Coronary artery (tissue), 2 donors: Measurements from ENCODE around the gene SDK2.

Experiments
- DNase-seq: peaks from one replicate; pipeline ENCODE4 v3.0.0-alpha.2; 2017; ENCODE audit warnings: low spot score
- H3K27ac ChIP-seq, 2 donors: fragments of 200-600 bp; sonication (generic); one replicate each; pipeline ENCODE4 v1.5.1; 2016 to 2019
- H3K4me3 ChIP-seq: fragments of 200-600 bp; sonication (generic); 2 replicates; pipeline ENCODE4 v1.5.1; 2016; ENCODE audit warnings: mild to moderate bottlenecking, moderate library complexity
- CTCF ChIP-seq: fragments of 200-600 bp; sonication (generic); IDR thresholded peaks from one replicate; pipeline ENCODE4 v1.5.1; 2019; ENCODE audit warnings: antibody characterized with exemption

SDK2 gene

GRCh38 chr17:73386561-73386960 lies 257.7 kb downstream of the SDK2 start:
- no peak for TF ChIP-seq CTCF
- Histone ChIP-seq H3K4me3 (no peak overlapping the region), H3K27ac (no peak overlapping the region)
- DNase-seq: no peak

DNA sequence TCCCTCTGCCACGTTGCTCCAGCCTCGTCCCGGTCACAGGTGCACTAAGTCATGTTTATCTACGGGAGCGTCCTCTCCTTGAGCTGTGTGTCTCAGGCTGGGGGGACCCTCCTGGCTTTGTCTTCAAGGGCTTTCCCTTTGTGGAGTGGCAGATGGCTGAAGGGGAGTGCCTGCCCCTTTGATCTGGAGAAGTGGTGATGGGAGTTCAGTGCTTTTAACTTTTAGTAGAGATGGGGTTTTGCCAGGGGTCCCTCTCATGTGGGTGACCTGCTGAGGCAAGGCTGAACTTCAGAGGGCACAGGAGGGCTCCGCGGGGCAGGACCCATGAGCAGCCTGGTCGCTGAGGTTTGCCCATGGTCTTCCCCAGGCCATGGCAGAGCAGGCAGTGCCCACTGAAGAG lies 259.3 kb downstream of the SDK2 start:
- TF ChIP-seq CTCF: no peak
- H3K27ac ChIP-seq: no peak overlapping the region
- H3K4me3 ChIP-seq: no peak overlapping the region
- no peak for DNase-seq

DNA sequence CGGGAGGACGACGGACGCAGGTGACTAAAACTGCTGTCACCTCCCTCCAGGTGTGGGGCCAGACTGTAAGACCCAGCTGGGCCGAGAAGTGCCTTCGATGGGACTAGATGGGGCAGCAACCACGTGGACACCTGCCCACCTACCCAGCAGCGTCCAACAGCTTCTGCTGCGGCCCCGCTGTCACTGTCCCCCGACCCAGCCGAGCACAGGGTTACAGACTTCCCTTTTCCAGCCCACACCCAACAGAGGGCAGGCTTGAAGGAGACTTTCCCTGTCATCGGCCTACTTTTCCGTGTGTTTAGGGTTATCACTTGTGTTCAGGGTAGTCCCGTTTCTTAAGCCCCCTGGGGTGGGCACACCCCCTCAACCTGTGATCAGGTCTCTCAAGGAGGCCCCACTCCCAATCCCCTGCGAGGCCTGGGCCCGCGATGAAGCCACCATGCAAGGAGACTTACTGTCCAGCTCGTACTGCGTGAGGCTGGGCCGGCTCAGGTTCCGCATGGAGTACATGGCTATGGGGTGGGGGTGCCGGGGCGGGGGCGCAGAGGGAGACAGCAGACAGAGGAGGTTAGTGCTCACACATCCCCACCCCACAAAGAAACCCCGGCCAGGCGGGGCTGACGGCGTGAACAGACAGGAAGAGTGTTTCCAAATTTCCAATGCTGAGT lies 263.7 kb downstream of the SDK2 start:
- no peak for TF ChIP-seq CTCF
- no peak overlapping the region for H3K27ac ChIP-seq
- no peak for DNase-seq
- no peak overlapping the region for H3K4me3 ChIP-seq

DNA sequence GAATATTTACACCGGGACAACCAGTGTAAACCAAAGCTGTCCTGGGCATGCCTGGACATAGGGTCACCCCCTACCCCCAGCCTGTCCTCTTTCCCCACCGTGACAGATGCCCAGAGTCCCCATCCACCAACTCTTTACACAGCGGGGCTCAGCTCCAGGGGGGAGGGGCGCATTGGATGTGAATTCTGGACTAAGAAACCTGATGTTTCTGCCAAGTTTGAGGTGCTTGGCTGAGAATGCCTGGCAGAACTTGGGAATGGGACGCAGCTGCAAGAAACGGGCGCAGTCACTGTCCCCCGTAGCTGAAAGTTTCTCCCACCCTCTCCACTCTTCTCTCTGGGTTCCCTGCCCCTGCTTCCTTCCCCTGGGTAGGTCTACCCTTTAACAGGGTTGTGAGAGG lies 264.4 kb downstream of the SDK2 start:
- no peak for DNase-seq
- no peak for TF ChIP-seq CTCF
- Histone ChIP-seq H3K27ac (no peak overlapping the region), H3K4me3 (no peak overlapping the region)

DNA sequence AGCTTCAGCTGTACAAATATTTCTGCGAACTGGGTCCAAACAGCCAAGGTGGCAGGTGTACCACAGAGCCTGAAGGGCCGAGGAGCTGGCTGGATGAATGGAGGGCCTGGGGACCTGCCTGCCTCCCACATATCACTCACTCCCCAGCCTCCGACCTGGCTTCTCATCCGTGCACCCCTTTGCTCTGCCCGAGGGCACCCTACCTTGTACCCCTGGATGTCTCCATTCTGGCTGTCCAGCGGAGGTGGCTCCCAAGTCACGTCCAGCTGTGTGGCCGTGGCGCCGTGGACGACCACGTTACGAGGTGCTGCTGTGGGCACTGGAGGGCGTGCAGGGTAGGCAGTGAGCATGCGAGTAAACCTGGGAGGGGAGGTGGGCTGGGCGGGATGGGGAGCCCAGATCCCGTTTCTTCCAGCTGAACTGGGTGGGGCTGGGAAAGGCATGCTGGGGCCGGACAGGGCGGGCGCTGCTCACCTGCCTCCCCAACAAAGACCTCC lies 265.2 kb downstream of the SDK2 start:
- DNase-seq: no peak
- Histone ChIP-seq H3K27ac (no peak overlapping the region), H3K4me3 (no peak overlapping the region)
- no peak for TF ChIP-seq CTCF

DNA sequence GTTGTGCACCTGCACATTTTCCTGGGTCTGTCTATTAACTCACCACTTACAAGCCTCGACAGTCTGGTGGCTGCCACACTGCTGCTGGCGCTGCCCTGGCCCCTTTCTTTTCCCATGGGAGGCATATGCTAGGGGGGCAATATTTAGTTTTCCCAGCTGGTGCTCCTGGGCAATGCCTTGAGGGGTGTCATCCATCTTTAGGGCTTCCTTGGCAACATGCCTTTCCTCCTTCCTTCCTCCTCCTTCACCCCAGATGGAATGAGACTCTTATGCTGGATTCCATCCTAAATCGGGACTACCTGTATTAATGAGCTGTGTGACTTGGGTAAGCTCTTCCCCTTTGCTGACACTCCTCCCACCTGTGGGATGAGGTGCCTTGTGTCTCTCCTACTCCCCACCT lies 267.6 kb downstream of the SDK2 start:
- DNase-seq: no peak
- TF ChIP-seq CTCF: no peak
- Histone ChIP-seq H3K27ac (no peak overlapping the region), H3K4me3 (no peak overlapping the region)

DNA sequence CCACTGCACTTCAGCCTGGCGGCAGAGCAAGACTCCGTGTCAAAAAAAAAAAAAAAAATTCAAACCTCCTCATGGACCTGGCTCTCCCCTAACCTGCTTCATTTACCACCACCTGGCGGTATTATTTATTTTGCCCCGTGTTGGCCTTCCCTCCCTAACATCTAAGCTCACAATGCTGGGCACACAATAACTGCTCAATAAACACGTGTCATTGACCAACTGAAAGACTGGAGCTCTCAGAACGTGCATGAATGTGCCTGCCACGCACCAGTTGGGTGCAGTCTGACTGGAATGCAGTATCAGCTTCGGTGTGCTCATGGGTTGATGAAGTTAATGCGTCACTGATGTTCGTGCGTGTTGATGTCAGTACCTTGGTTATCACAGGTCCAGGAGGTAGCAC lies 268.1 kb downstream of the SDK2 start:
- DNase-seq: no peak
- no peak for TF ChIP-seq CTCF
- H3K4me3 ChIP-seq: no peak overlapping the region
- no peak overlapping the region for H3K27ac ChIP-seq
